Keratinocyte (primary cell): ENCODE measurements around the gene HNF4A. TPM values are rescaled to one million over a fixed set of nuclear protein-coding genes. Genes with fewer than 3 reads are reported as not detected.

Experiments used
- DNase-seq: peaks from one replicate; pipeline ENCODE4 v3.0.0-alpha.2; 2011; ENCODE audit warnings: low read depth, missing footprints, low spot score
- FAIRE-seq: peaks from 2 replicates; lab custom pipeline; 2011; peaks lifted over from hg19 to GRCh38; lab: Jason Lieb, UNC
- H2AFZ ChIP-seq: 2 replicates; pipeline ENCODE4 v1.6.0; 2012; ENCODE audit warnings: low read length, control low read depth, inconsistent platforms; ENCODE audit not compliant: control insufficient read depth
- H3K27ac ChIP-seq: 2 replicates; pipeline ENCODE4 v1.5.1; 2011; ENCODE audit warnings: low read length; ENCODE audit not compliant: control insufficient read depth, insufficient read depth
- H3K27me3 ChIP-seq: 3 replicates; pipeline ENCODE4 v1.6.0; 2011; ENCODE audit warnings: low read length; ENCODE audit not compliant: control insufficient read depth, insufficient read depth; ENCODE audit errors: extremely low read depth
- H3K36me3 ChIP-seq, 2 experiments: 2 replicates in 1 of 2; 3 replicates in 1 of 2; pipeline ENCODE4 v1.5.1; 2011; ENCODE audit warnings: low read length in 2 of 2, mild to moderate bottlenecking in 1 of 2; ENCODE audit not compliant: control insufficient read depth in 2 of 2, insufficient read depth in 2 of 2; ENCODE audit errors: extremely low read depth in 1 of 2
- H3K4me1 ChIP-seq: 3 replicates; pipeline ENCODE4 v1.5.1; 2011; ENCODE audit warnings: low read length; ENCODE audit not compliant: control insufficient read depth, insufficient read depth; ENCODE audit errors: extremely low read depth
- H3K4me2 ChIP-seq: 3 replicates; pipeline ENCODE4 v1.6.0; 2011; ENCODE audit warnings: low read depth, low read length; ENCODE audit not compliant: control insufficient read depth, insufficient read depth; ENCODE audit errors: extremely low read depth
- H3K4me3 ChIP-seq, 3 experiments: fragments of 200-600 bp in 1 of 3; sonication (generic) in 1 of 3; 2 replicates in 2 of 3; 3 replicates in 1 of 3; pipeline ENCODE4 v1.5.1; 2011 to 2016; ENCODE audit warnings: low read length in 3 of 3, mild to moderate bottlenecking in 3 of 3, control low read depth in 2 of 3, inconsistent platforms in 1 of 3, low read depth in 1 of 3, mixed read lengths in 1 of 3, mixed run types in 1 of 3, moderate library complexity in 1 of 3; ENCODE audit not compliant: control insufficient read depth in 2 of 3, insufficient read depth in 2 of 3; ENCODE audit errors: extremely low read depth in 1 of 3
- H3K79me2 ChIP-seq: 2 replicates; pipeline ENCODE4 v1.6.0; 2012; ENCODE audit warnings: low read length; ENCODE audit not compliant: control insufficient read depth, insufficient read depth
- H3K9ac ChIP-seq: 3 replicates; pipeline ENCODE4 v1.6.0; 2011; ENCODE audit warnings: low read length; ENCODE audit not compliant: control insufficient read depth, insufficient read depth; ENCODE audit errors: extremely low read depth
- H3K9me1 ChIP-seq: 3 replicates; pipeline ENCODE4 v1.6.0; 2011; ENCODE audit warnings: low read length; ENCODE audit not compliant: control insufficient read depth, insufficient read depth; ENCODE audit errors: extremely low read depth
- H3K9me3 ChIP-seq: 2 replicates; pipeline ENCODE4 v1.5.1; 2012; ENCODE audit warnings: low read depth, low read length; ENCODE audit not compliant: control insufficient read depth
- H4K20me1 ChIP-seq: 3 replicates; pipeline ENCODE4 v1.6.0; 2011; ENCODE audit warnings: low read length; ENCODE audit not compliant: control insufficient read depth, insufficient read depth; ENCODE audit errors: extremely low read depth
- CTCF ChIP-seq, 3 experiments: IDR thresholded peaks in 1 of 3; conservative IDR thresholded peaks in 1 of 3; optimal IDR thresholded peaks in 1 of 3; 2 replicates in 2 of 3; 3 replicates in 1 of 3; pipeline versions ENCODE3 to v1.5.1; 2011; ENCODE audit warnings: low read length in 3 of 3, mild to moderate bottlenecking in 3 of 3, moderate library complexity in 2 of 3, control low read depth in 1 of 3, inconsistent platforms in 1 of 3; ENCODE audit not compliant: insufficient read depth in 2 of 3; ENCODE audit errors: extremely low read depth in 1 of 3
- EZH2 ChIP-seq: IDR thresholded peaks from one replicate; pipeline ENCODE4 v1.6.1; 2012; ENCODE audit warnings: inconsistent platforms, mild to moderate bottlenecking, low read length, moderate library complexity
- dilution Hi-C: fragments of 300-500 bp; cut with MboI; formaldehyde crosslinking; loops from one replicate; pipeline ENCODE4 v1.7.0; 2020; ENCODE audit warnings: low sequenced_read_pairs; ENCODE audit not compliant: extremely low pct_ligation_motif_present
- polyA plus RNA-seq, 5 experiments: library from polyadenylated mRNA; depleted of rRNA in 3 of 5; stranded (reverse) in 3 of 5; stranded (forward) in 1 of 5; unstranded in 1 of 5; fragments of >200 nt; gene quantifications; 1 replicate in 1 of 5; 2 replicates in 3 of 5; 3 replicates in 1 of 5; pipeline versions ENCODE4 v1.2.1 to v1.2.3, GENCODE V29; 2011 to 2012; ENCODE audit warnings: missing spikeins in 2 of 5, low read depth in 1 of 5, low replicate concordance in 1 of 5

HNF4A gene
- polyA plus RNA-seq, 1 donor (not counting 4 experiments of a cell fraction or from before 2014, with no cell fraction given) = not detected

GRCh38 chr20:44314870-44315269, 40.6 kb upstream of the HNF4A start:
- H3K9ac ChIP-seq = no peak overlapping the region
- H3K4me1 ChIP-seq = peaks cover 7% of the 10 kb centered on the region
- no peak overlapping the region for H3K27ac ChIP-seq
- H3K4me2 ChIP-seq = no peak overlapping the region
- no peak overlapping the region for H3K4me3 ChIP-seq
- no peaks in the 10 kb centered on the region for H3K9me3 ChIP-seq
- no peaks in the 10 kb centered on the region for H3K9me1 ChIP-seq
- no peak for TF ChIP-seq EZH2
- no peak for TF ChIP-seq CTCF (optimal IDR thresholded peaks at IDR 0.05 in 1 of 3, IDR thresholded peaks at IDR 0.05 in 1 of 3, conservative IDR thresholded peaks at IDR 0.05 in 1 of 3; ENCODE audit: extremely low read depth in 1 of 3, insufficient read depth in 2 of 3, low read length in 3 of 3)
- H4K20me1 ChIP-seq = no peaks in the 10 kb centered on the region
- H3K27me3 ChIP-seq = no peaks in the 10 kb centered on the region
- H3K36me3 ChIP-seq = no peaks in the 10 kb centered on the region
- DNase-seq (no peak), FAIRE-seq (no peak)
- dilution Hi-C loops = no loop called here
- peaks cover 9% of the 10 kb centered on the region for H3K79me2 ChIP-seq
- H2AFZ ChIP-seq = no peak overlapping the region

GRCh38 chr20:44319839-44320422, 35.6 kb upstream of the HNF4A start:
- no peak for DNase-seq
- dilution Hi-C loops = loop anchor here (10.0 kb wide), 1 partner anchor 65 kb away; no protein-coding TSS in a partner anchor
- no peak for FAIRE-seq

More at GRCh38 chr20:44319839-44320422, 35.6 kb upstream of the HNF4A start:
- H3K9me1 ChIP-seq = no peaks in the 10 kb centered on the region
- no peak overlapping the region for H3K4me3 ChIP-seq
- H3K4me2 ChIP-seq = no peak overlapping the region
- no peak for TF ChIP-seq EZH2
- no peak for TF ChIP-seq CTCF (optimal IDR thresholded peaks at IDR 0.05 in 1 of 3, IDR thresholded peaks at IDR 0.05 in 1 of 3, conservative IDR thresholded peaks at IDR 0.05 in 1 of 3; ENCODE audit: extremely low read depth in 1 of 3, insufficient read depth in 2 of 3, low read length in 3 of 3)
- no peaks in the 10 kb centered on the region for H3K27me3 ChIP-seq
- no peaks in the 10 kb centered on the region for H4K20me1 ChIP-seq
- H3K36me3 ChIP-seq = no peaks in the 10 kb centered on the region
- H3K79me2 ChIP-seq = no peaks in the 10 kb centered on the region
- no peak overlapping the region for H3K27ac ChIP-seq
- H3K4me1 ChIP-seq = no peaks in the 10 kb centered on the region
- H3K9me3 ChIP-seq = no peaks in the 10 kb centered on the region
- no peak overlapping the region for H3K9ac ChIP-seq
- no peak overlapping the region for H2AFZ ChIP-seq
